Measurements from ENCODE around the gene EPS8L1. TPM values are rescaled to one million over a fixed set of nuclear protein-coding genes. Genes with fewer than 3 reads are reported as not detected.
"Not testable (repeated sequence)": the region's sequence is repeated elsewhere in the genome, so short reads cannot be mapped to it uniquely, and the experiment has no call there.

EPS8L1 gene
- total and polyA plus RNA-seq, 8 donors: 10.2 to 279 (median 17.5) TPM

DNA sequence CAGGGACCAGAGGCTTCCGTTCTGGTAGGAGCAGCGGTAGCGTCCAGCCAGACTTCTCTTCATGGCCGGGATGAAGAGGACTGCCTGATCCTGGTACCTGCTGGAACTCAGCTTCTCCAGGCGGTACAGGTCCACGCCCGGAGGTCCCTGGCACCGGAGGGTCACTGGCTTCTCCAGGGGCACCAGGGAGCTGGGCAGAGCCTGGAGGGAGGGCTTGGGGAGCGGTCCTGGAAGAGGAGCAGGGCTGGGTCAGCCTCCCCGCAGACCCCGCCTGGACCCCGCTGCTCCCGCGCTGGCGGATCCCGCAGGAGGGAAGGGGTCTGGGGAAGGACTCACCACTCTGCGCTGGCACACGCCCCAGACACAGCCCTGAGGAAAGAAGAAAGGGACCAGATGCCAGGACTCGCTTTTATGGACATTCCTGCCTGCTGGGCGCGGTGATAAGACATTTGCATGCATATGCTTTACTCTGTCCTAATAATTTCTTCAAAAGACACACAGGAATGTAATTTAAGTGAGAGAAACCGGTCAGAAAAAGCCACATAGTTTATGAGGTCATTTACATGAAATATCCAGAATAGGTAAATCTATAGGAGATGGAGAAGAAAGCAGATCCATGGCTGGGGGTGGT lies 43.4 kb upstream of the EPS8L1 start:
- Histone ChIP-seq H3K27ac (no peak overlapping the region), H3K4me1 (no peaks in the 10 kb centered on the region), H3K27me3 (no peaks in the 10 kb centered on the region), H3K36me3 (no peaks in the 10 kb centered on the region), H3K9me3 (no peaks in the 10 kb centered on the region), H3K4me3 (no peak overlapping the region)
- WGBS, 2 donors: 69 to 92% methylated on average over 20 to 22 of the region's 22 CpGs
- ATAC-seq (no peak), DNase-seq (no peak), FAIRE-seq (no peak)
- intact Hi-C loops (cut with DNase I): no loop called here
- TF ChIP-seq, protein P1, sequence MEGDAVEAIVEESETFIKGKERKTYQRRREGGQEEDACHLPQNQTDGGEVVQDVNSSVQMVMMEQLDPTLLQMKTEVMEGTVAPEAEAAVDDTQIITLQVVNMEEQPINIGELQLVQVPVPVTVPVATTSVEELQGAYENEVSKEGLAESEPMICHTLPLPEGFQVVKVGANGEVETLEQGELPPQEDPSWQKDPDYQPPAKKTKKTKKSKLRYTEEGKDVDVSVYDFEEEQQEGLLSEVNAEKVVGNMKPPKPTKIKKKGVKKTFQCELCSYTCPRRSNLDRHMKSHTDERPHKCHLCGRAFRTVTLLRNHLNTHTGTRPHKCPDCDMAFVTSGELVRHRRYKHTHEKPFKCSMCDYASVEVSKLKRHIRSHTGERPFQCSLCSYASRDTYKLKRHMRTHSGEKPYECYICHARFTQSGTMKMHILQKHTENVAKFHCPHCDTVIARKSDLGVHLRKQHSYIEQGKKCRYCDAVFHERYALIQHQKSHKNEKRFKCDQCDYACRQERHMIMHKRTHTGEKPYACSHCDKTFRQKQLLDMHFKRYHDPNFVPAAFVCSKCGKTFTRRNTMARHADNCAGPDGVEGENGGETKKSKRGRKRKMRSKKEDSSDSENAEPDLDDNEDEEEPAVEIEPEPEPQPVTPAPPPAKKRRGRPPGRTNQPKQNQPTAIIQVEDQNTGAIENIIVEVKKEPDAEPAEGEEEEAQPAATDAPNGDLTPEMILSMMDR (IDR thresholded peaks at IDR 0.05): no peak

GRCh38 chr19:55032976-55033643 lies 42.6 kb upstream of the EPS8L1 start:
- DNase-seq; intact Hi-C loops (cut with DNase I); H3K9me3 ChIP-seq; H3K4me1 ChIP-seq; H3K36me3 ChIP-seq; H3K27ac ChIP-seq; H3K27me3 ChIP-seq; ATAC-seq; H3K4me3 ChIP-seq; FAIRE-seq: not testable (repeated sequence)
- WGBS, 2 donors: 86 to 95% methylated on average over 63 to 70 of the region's 70 CpGs

- intact Hi-C loops (cut with DNase I): no loop called here
- H3K4me1 ChIP-seq: no peaks in the 10 kb centered on the region
- WGBS, 2 donors: 78 to 96% methylated on average over 13 of the region's 13 CpGs
- TF ChIP-seq, protein P1 (IDR thresholded peaks at IDR 0.05): no peak
- H3K4me3 ChIP-seq: no peak overlapping the region
- H3K36me3 ChIP-seq: no peaks in the 10 kb centered on the region
- ATAC-seq (no peak), FAIRE-seq (no peak), DNase-seq (no peak)
- H3K9me3 ChIP-seq: no peaks in the 10 kb centered on the region
- no peak overlapping the region for H3K27ac ChIP-seq
- H3K27me3 ChIP-seq: no peaks in the 10 kb centered on the region
Observed at GRCh38 chr19:55034751-55035150, 40.9 kb upstream of the EPS8L1 start.

DNA sequence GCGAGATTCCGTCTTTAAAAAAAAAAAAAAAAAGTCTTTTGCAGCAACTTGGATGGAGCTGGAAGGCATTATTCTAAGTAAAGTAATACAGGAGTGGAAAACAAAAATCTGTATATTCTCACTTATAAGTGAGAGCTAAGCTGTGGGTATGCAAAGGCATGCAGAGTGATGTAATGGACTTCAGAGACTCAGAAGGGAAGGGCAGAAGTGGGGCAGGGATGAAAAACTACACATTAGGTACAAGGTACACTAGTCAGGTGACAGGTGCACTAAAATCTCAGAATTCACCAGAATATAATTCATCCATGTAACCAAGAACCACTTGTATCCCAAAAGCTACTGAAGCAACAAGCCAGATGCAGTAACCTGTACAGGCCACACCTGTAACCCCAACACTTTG lies 39.6 kb upstream of the EPS8L1 start:
- H3K27me3 ChIP-seq: no peaks in the 10 kb centered on the region
- no peak overlapping the region for H3K27ac ChIP-seq
- no peaks in the 10 kb centered on the region for H3K4me1 ChIP-seq
- DNase-seq: no peak
- 85 to 89% methylated on average over 2 of the region's 2 CpGs for WGBS, 2 donors
- FAIRE-seq: no peak
- no peaks in the 10 kb centered on the region for H3K9me3 ChIP-seq
- no peak overlapping the region for H3K4me3 ChIP-seq
- TF ChIP-seq, protein P1 (IDR thresholded peaks at IDR 0.05): no peak
- H3K36me3 ChIP-seq: no peaks in the 10 kb centered on the region
- ATAC-seq: no peak
- intact Hi-C loops (cut with DNase I): no loop called here

DNA sequence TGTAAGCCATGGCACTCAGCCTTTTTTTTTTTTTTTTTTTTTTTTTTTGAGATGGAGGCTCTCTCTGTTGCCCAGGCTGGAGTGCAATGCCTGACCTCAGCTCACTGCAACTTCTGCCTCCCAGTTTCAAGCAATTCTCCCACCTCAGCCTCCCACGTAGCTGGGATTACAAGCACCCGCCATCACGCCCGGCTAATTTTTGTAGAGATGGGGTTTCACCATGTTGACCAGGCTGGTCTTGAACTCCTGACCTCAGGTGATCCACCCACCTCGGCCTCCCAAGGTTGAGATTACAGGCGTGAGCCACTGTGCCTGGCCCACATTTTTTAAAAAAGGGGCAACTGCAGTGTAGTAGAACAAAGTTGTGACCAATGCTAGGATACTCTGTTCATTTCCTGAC lies 38.1 kb upstream of the EPS8L1 start:
- H3K4me3 ChIP-seq; H3K9me3 ChIP-seq; H3K27ac ChIP-seq; ATAC-seq; H3K27me3 ChIP-seq; DNase-seq; H3K4me1 ChIP-seq; FAIRE-seq; H3K36me3 ChIP-seq; intact Hi-C loops (cut with DNase I): not testable (repeated sequence)
- WGBS, 2 donors: 67 to 91% methylated on average over 6 of the region's 6 CpGs

GRCh38 chr19:55040654-55041053 lies 35.0 kb upstream of the EPS8L1 start:
- FAIRE-seq; H3K4me1 ChIP-seq; H3K4me3 ChIP-seq; H3K27me3 ChIP-seq; H3K9me3 ChIP-seq; DNase-seq; intact Hi-C loops (cut with DNase I); H3K27ac ChIP-seq; ATAC-seq: not testable (repeated sequence)
- WGBS, 2 donors: 85 to 87% methylated on average over 12 of the region's 12 CpGs
- peaks cover 0 to 18% (median 10%) of the 10 kb centered on the region in 3 donors for H3K36me3 ChIP-seq
